A549 treated with AZD2906 at 1 μM for 4 hours (cell line): ENCODE data around the gene PSG4. TPM values are rescaled to one million over a fixed set of nuclear protein-coding genes. Genes with fewer than 3 reads are reported as not detected.

Experiments used
- total RNA-seq: library from RNA; stranded (reverse); fragments of 200-300 nt; extraction: Qiagen RNA extraction; gene quantifications from 5 replicates; pipeline ENCODE4 v1.2.3, GENCODE V29; 2022

Gene PSG4
- 0.37 to 0.83 TPM (median 0.52 TPM) in 5 replicates for total RNA-seq

DNA sequence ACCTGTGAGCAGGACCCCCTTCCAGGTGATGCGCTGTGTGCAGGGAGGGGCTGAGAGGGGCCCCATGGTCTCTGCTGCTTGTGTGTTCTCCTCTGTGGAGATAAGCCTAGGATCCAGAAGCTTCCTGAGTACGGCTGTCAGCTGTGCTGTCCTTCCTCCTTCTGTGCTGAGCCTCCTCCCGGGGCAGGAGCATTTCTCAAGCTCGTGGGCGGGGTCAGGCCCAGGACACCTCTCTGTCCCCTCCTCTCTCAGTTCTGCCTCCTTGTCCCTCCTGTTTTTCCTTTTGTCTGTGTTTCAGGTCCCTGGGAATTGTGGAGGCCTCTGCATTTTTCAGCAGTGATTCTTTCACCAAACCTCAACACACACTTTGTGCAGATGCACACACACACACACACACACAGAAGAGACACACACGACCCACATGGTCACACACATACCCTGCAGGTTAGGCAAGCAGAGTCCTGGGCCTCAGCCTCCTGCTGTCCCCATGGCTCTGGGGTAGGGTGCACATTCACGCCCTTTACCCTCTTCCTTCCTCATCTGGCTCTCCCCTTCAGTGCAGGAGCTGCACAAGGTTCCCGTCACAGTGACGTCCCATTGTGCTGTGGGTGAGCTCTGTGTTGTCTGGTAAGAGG is at the start of gene PSG4:
Gene PSG4 (minus strand): TSS at position 168 of the 635 bp plus-strand sequence. CDS start 102 bp downstream, at position 66.

GRCh38 chr19:43186311-43186935 is 19.0 kb downstream of the PSG4 start, which contains the start of gene PSG5:
Gene PSG5, minus strand, starts transcription at chr19:43186536. Its CDS starts 131 bp downstream, at chr19:43186405.

Other genes starting within 250 kb of the PSG4 start
- gene PSG11, start 179.2 kb downstream of the PSG4 start, total RNA-seq, result not detected in 5 replicates
- gene PSG2, start 122.9 kb downstream of the PSG4 start, total RNA-seq, result 0.07 TPM in 1 of 5 replicates, not detected in the others
- 0.45 to 0.90 TPM (median 0.52 TPM) in 5 replicates for gene PSG5, start 19.1 kb downstream of the PSG4 start, total RNA-seq
- gene PSG9, start 63.9 kb upstream of the PSG4 start, total RNA-seq, result 0.08 to 0.20 TPM (median 0.09 TPM) in 4 of 5 replicates, not detected in the other
- gene CD177, start 148.0 kb upstream of the PSG4 start, total RNA-seq, result 0.05 to 0.18 TPM (median 0.12 TPM) in 4 of 5 replicates, not detected in the other
- not detected in 5 replicates for gene TEX101, start 209.3 kb upstream of the PSG4 start, total RNA-seq